ENCODE measurements around the gene KIF21A.

KIF21A gene

DNA sequence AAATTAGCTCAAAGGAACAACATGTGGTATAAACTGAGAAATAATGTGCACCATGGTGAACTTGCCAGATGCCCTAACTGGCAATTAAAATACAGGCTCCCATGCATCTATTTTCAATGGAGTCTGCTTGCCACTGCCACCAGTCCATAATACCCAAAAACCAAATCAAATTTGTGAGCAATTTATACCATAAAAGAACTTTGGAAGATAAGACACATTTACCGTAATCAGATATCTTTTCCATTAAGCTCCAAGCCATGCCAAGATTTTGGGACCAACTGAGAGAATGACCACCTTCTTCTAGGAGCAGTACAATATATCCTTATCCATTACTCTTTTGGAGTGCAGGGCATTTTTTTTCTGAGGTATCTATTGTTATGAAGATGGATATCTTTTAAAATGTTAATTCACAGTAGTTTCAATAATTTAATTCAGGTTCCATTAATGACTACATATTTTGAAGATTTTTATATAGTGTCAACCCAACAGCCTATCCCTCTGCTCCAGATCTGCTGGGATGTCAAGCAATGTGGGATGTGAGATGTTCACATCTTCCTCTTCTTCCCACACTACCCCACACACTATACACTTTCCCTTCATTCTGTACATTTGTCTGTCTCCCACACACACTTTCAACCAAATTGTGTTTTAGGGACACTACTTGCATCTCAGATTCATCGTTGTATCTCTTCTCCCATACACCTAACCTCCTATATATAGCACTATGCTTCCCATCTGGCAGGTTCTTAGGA, 53.3 kb downstream of the KIF21A start:
- DNase-seq, result no peak

DNA sequence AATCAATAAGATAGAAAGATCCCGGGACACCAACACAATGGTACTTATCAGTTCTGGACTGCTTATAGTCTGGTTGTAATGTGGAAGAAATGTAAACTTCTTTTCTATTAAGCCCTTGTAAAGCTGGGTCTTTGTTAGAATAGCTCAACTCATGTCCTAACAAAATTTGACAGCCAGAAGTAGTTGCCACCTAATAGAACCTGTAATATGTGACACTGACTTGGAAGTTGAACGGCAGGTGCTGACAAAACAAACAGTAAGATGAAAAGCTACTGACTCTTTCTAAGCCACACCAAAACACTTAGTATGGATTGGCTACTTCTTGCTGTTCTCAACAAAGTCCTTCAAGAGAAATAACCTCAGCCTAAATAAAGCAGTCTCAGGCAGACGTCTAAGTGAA, 56.6 kb downstream of the KIF21A start:
- DNase-seq, result no peak

DNA sequence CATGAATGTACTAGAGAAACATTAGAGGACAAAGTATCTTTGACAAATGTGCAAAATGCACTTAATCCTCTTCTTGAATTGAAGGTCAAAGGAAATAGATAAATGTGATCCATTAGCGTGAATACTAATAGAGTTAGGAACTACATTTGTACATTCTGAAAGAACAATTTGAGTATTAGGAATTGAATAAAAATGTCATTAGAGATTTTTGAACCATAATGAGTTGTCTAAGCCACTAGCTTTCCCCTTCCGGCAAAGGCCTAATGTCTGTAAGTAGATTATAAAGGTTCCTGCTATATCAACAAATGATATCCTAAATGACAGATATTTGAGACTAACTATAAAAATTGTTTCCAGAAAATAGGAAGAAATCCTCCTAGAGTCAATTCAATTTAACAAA, 59.8 kb downstream of the KIF21A start:
- DNase-seq, result no peak

DNA sequence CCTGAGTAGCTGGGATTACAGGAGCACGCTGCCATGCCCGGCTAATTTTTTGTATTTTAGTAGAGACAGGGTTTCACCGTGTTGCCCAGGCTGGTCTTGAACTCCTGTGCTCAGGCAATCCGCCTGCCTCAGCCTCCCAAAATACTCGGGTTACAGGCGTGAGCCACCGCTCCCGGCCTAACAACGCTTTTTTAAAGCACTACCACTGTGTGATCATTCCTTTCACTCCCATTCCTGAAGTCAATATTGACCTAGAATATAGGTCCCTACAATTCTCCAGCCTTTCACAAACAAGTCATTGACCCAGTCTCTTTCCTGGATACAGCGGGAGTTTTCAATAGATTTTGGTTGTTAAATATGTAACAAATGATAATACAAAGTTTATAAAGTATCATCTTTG, 62.8 kb downstream of the KIF21A start:
- DNase-seq, result no peak

DNA sequence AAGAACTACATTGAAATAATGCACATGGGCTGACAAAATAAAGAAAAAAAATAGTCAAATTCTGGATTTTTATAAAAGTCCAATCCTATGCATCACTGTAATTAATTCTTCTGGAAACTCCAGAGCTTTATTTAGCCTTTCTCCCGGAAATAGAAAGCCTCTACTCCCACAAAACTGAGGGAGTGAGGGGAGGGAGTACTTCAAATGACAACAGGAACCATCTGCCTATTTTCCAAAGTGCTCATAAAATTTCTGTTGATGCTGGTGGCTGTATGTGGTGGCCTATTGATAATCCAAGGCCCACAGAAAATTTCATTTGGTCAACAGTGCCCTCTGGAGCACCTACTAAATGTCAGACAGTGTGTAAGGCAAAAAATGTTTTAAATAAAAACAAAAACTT, 64.6 kb downstream of the KIF21A start:
- DNase-seq, result no peak

DNA sequence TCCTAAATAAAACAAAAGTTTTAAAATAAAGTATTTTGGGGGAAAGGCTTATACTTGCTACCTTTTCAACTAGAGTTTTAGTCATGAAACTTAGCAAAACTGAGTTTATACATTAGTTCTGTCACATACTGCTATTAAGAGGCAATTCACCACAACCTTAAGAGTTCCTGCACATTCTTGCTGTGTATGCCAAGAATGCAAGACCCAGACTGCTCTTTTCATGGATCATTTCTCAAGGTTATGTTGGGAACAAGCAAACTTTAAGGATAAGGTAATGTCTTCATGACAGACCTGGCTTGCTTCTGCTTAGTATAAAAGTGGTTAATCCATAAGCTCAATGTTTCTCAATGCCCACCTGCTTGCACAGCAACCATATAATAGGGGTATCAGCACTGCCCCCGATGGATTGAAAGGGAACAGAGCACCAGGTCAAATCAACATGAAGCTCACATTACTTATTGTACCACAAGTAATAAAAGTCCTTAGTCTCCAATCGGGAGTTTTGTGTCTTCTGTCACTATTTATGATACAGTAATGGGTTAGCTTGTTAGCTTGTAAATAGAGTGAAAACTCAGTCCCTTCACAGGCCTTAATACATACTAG, 67.6 kb downstream of the KIF21A start:
- no peak for DNase-seq

DNA sequence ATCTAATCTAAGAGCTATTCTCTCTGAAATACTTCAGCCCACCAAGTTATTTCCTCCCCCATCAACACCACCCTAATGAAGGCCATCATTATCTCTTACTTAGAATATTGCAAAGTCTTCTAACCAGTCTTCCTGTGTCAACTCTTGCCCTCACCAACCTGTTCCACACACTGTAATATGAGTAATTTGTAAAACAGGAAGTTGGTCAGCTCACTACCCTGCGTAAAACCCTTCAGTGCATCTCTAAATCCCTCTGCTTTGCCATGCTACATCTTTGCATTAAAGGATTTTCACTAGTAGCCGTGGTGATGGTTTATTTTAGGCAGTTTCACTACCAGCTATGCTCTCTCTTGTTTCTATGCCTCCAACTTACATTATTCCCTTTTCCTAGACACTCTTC, 70.0 kb downstream of the KIF21A start:
- peak; percentile 20 for DNase-seq

DNA sequence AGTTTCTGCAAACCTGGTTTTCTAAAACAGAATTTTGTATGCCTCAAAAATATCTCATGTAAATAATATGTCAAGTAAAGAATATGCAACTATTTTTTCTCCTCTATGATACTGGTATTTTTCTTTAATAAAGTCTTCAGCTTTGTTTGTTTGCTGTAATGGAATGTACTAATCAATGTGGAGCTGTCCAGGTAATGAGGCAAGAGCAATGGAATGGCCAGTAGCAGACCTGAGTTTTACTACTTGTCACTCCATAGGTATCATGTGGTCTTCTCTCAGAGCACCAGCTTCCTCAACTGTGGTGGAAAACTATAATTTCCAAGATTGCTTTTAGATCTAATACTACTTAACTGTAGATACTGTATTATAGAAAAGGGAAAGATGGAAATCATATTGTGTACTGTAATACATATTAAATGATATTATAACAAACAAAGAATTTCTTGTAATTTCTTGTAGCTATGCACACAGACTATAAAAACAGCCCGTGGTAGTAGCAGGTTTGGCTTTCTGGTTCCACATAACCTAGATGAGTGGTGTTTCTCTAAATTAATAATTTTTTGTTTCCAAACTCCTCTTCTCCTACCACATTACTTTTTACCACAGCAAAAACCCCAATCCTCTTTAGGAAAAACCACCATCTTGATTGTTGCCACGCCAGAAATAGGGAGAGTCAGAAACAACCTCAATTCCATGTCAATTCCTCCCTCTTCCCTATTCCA, 70.6 kb downstream of the KIF21A start:
- DNase-seq, result no peak

DNA sequence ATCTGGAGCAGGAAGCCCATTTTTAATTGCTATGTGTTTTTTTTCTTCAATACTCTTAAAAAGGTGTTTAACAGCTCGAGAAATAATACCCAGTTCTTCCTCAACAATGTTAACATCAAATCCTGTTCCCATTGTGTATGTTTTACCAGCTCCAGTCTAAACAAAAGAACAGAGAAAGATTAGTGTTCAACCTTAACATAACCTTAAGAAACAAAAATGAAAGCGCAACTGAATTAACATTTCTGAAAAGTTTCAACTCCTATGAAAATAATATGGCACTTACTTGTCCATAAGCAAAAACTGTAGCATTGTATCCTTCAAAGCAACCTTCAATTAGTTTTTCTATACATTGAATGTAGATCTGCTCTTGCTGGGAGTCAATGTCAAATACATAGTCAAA, 73.2 kb downstream of the KIF21A start:
- DNase-seq, result no peak

DNA sequence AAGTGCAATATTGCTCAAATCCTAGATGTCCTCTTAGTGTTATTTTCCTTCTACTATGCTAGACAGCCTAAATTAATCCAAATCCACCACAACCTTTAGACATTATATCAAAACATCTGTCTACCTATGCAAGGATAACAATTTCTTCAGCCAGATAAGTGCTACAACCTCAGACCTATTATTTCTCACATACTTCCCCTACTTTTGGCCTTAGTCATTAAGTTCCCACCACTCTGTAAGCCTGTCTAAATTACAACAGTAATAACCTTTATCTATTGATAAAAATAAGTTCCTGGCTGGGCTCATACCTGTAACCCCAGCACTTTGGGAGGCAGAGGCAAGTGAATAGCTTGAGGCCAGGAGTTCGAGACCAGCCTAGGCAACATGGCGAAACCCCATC, 74.0 kb downstream of the KIF21A start:
- no peak for DNase-seq

DNA sequence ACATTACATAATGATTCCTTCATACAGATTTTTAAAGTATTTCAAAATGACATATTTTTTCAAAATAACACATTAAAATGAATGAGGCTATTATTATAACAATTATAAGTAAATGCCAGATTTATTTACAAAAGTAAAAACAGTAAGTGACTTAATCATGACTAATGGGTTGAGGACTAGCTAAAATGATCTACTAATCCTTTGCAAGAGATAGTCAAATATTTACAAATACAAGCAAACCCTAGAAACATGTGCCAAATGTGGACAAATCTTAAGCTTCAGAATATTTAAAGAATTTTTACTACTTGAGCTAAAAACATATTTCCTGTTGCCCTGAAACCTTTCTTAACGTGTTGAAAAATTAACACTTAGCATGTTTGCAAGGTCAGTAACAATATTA, 74.8 kb downstream of the KIF21A start:
- DNase-seq, result no peak

DNA sequence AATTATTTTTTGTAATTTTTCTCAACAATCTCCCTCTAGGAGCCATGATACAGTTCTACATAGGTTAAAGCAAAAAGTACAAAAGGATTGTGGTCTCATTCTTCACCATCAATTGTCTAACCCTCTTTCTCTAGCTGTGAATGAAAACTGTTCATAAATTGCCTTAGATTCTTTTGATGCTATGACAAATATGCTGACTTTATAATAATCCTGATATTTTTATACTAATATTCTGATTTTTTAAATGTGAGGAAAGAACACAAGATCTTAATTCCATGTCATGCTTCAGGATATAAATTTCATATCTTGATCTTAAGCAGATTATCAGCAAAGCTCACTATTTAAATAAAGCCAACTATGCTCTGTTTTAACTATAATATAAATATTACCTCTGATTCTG, 75.4 kb downstream of the KIF21A start:
- DNase-seq, result no peak

DNA sequence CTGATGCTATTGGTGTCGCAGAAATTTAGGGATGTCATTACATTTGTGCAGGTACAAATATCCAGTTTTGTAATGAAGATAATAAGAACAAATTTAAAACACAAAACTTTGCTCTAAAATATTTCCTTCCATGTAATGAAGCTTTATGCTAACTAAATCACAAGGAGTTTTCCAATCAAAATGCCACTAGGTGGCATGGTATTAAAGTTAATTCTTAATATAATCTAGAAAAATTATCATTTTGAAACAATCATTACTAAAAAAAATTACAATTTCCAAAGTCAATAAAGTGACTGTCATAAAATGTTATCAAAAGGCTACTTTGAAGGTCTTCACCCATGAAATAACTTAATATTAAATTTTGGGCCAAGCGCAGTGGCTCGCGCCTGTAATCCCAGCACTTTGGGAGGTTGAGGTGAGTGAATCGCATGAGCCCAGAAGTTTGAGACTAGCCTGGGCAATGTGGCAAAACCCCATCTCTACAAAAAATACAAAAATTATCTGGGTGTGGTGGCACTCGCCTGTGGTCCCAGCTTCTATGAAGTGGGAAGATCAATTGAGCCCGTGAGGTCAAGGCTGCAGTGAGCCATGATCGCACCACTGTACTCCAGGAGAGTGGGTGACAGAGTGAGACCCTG, 77.4 kb downstream of the KIF21A start:
- no peak for DNase-seq

DNA sequence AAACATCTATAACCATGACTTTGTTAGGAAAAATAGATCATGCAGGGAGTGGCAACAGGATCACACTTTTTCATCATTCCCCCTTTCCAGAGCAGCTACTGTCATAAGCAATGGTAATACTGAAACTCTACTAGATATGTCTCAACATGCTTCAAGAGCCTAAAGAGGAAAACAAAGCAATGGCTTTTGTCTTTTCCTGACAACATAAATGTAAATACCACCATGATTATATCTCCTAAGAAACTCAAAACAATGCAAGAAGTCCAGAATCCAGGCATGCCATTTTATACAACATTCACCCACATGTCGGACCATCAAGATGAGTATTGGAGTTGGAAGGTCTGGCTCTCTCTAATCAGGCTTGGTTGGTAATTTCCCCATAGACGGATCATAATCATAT, 78.7 kb downstream of the KIF21A start:
- DNase-seq, result no peak

DNA sequence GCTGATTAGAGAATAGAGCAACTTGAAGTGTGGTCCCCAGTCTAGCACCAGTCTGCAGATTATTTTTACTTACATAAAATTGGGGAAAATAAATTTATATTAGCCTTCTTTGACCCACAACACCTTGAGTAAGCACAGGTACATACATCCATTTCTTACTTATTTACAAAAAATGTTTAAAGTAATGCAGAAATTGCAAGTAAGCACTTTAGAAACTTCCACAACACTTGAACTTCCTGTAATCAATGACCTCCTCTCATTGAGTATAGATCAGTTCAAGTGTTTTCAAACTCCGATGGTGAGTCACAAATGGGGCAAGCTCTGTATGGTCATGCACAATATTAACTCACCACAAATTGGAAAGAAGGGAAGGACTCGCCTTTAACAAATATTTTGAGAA, 83.3 kb downstream of the KIF21A start:
- no peak for DNase-seq

DNA sequence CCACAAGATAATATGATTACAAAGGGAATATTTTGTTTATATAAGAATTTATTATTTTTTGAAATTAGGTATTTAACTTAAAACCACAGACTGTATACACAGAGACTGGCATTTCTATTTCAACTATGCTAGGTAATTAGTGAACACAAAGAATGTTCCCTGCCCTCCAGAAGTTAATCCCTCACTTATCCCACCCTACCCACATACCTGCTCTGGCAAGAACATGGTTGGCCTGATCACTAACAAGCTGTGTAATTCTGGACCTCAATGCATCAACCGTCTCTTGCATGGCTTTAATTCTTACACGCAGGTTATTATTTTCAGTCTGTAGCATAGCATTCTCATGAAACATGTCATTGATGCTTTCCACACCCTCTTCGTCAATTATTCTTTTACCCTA, 85.9 kb downstream of the KIF21A start:
- no peak for DNase-seq

DNA sequence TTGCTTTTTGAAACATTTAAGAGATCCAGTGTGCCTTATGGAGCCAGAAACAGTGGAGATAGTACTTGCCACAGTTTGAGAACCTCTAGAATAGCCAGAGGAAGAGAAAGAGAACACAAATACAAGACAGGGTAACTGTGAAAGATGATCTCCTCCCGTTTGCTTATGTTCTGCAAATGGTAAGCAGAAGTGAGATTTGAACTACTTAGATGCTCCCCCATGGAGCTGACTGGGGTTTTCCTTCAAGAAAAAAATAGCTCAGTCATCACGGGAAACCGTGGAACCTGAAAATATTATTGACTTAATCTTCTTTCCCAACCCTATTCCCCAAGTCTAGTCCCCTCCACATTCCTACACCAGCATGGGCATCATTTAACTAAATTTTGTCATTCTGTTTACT, 87.1 kb downstream of the KIF21A start:
- no peak for DNase-seq

DNA sequence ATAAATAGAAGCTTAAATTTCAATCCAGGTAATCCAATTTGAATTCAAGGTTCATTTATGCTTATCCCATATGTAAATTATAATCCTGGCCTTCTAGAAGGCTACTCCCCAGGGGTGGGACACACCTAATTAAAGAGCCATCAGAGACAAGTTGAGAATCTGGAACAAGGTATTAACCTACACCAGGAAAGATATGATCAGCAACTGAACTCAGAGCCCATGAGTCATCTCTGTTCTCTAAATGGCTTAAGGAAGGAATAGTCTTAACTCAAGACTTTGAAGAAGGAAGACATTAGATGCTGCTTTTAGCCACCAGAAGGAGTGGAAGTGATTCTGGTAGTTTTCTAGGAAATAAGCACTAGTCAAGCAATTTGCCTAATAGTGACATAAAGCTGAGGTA, 88.0 kb downstream of the KIF21A start:
- DNase-seq, result no peak

DNA sequence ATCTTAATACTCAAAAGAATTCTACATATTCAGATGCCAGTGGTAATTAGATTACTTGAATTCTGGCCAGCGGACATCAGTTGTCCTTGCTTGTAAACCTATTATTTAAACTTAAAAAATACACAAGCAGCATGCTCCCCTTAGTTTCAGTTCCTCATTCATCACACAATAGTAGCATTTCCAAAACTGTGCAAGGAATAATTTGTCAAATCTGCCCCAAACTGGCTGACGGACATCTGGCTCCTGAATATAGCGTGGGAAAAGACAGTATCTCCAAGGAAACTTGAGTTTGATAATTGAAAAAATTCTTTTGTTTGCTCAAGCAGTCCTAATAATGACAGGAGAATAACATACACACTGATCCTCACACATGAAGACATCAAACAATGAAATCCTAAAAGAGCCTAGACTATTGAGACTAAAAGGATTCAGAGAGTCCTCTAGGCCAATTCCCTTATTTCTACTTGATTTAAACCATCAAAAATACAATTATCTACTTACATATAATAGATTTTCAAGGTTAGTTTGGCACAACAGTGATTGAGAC, 90.4 kb downstream of the KIF21A start:
- DNase-seq, result no peak

DNA sequence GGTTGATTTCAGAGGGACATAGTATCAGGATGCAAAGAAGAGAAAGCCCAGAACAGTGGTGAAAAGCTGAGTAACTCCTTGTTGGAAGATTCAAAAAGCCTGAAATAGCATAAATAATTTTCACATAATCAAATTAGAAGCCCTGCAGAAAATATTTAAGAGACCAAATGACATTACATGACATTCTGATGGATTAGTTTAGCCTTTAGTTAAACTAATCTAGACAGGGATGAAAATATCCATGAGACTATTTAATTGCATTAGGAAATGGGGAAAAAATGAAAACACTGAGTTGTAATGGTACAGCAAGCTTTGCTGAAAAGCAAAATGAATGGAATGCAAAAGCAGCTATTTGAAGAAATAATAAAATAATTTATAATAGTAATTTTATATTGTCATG, 91.8 kb downstream of the KIF21A start:
- DNase-seq, result no peak

DNA sequence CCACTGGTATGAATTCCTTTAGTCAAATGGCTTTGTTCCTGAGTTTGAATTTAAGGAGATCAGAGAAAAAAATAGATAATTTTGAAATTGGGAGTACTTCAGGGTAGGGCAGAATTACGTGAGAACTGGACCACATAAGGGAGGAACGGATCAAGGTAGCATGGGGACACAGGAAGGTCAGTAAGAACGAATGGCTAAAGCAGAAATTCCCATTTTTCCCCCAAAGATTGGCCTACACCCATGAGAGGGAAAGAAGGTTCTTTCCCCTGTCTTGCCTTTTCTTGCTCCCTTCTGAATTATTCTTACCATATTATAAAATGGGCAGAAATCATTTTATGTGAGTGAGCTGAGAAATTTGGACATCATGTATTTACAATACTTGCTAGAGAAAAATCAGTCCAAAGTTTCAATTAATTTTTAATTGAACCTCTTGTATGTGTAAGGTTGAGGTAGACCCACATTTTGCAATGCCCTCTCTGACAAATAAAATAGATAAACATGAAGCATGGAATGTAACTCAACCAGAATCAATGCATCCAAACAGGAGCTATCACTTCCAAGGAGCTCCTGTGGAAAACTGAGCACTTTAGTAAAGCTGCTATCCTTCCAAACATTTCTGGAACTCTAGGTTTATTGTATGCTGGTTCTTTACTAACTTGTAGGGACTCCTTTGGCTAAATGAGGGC, 93.8 kb downstream of the KIF21A start:
- no peak for DNase-seq

DNA sequence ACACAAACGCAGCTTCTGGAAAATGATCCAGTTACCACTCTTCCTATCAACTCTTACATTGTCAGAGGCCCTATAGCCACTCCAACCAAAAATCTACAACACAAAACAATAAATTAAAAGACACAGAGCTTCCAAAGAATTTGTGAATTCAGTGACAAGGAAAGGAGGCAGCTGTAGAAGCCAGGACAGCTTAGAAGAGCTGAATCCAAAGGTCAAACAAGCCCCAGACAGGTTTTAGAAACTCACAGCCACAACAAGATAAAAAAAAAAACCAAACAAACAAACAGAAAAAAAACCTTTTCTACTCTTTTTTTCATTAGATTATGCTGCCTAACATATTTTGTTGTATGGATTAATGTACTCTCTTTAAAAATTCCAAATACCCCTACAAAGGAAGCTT, 94.4 kb downstream of the KIF21A start:
- no peak for DNase-seq

DNA sequence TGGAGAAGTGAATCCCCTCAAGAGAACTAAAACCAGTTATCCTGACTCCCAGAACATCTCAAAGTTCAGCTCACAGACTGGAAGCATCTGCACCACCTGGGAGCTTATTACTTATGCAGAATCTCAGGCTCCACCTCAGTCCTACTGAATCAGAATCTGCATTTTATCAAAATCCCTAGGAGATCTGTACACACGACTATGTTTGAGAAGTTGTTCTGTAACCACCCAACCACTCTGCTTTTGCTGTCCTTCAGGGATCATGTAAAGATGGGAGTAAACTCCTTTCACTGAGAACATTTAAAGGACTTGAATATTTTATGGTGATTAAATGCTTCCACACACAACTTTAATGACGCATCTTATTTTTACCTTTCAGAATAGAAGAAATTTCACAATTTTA, 98.0 kb downstream of the KIF21A start:
- DNase-seq, result no peak

All from SIG-M5 (cell line).